DND-41 (cell line): Measurements from ENCODE around the gene ARHGAP45.

Experiments used
- CTCF ChIP-seq: IDR thresholded peaks from 2 replicates; pipeline ENCODE4 v1.5.1; 2012; ENCODE audit warnings: borderline replicate concordance, low read length, moderate library complexity, mild to moderate bottlenecking; ENCODE audit not compliant: poor library complexity, severe bottlenecking; ENCODE audit errors: extremely low read depth
- EZH2 ChIP-seq: IDR thresholded peaks from 3 replicates; pipeline ENCODE4 v1.6.1; 2012; ENCODE audit warnings: borderline replicate concordance, low read depth, mild to moderate bottlenecking, moderate library complexity, low read length, inconsistent platforms; ENCODE audit not compliant: severe bottlenecking

GRCh38 chr19:1076046-1076386 lies 9.0 kb downstream of the ARHGAP45 start:
- no peak for TF ChIP-seq CTCF
- no peak for TF ChIP-seq EZH2
